ENCODE data around the gene LAMA2. TPM values are rescaled to one million over a fixed set of nuclear protein-coding genes. Genes with fewer than 3 reads are reported as not detected.

The LAMA2 gene
- total RNA-seq, 1 donor from 2014 or later = 18.0 TPM

- H3K36me3 Mint-ChIP-seq (ENCODE audit: unreplicated experiment) = no peaks in the 10 kb centered on the region
- H3K4me1 Mint-ChIP-seq (ENCODE audit: unreplicated experiment) = no peaks in the 10 kb centered on the region
- DNase-seq (ENCODE audit: extremely low spot score, unreplicated experiment) = no peak
- no peaks in the 10 kb centered on the region for H3K27me3 Mint-ChIP-seq (ENCODE audit: unreplicated experiment)
- TF ChIP-seq, protein P1, sequence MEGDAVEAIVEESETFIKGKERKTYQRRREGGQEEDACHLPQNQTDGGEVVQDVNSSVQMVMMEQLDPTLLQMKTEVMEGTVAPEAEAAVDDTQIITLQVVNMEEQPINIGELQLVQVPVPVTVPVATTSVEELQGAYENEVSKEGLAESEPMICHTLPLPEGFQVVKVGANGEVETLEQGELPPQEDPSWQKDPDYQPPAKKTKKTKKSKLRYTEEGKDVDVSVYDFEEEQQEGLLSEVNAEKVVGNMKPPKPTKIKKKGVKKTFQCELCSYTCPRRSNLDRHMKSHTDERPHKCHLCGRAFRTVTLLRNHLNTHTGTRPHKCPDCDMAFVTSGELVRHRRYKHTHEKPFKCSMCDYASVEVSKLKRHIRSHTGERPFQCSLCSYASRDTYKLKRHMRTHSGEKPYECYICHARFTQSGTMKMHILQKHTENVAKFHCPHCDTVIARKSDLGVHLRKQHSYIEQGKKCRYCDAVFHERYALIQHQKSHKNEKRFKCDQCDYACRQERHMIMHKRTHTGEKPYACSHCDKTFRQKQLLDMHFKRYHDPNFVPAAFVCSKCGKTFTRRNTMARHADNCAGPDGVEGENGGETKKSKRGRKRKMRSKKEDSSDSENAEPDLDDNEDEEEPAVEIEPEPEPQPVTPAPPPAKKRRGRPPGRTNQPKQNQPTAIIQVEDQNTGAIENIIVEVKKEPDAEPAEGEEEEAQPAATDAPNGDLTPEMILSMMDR (IDR thresholded peaks at IDR 0.05) = no peak
- no peak overlapping the region for H3K27ac Mint-ChIP-seq (ENCODE audit: unreplicated experiment)
- H3K9me3 Mint-ChIP-seq (ENCODE audit: unreplicated experiment) = no peaks in the 10 kb centered on the region
- no peak overlapping the region for H3K4me3 Mint-ChIP-seq (ENCODE audit: unreplicated experiment)
These were observed 42.8 kb downstream of the LAMA2 start for GRCh38 chr6:128925765-128926164.

DNA sequence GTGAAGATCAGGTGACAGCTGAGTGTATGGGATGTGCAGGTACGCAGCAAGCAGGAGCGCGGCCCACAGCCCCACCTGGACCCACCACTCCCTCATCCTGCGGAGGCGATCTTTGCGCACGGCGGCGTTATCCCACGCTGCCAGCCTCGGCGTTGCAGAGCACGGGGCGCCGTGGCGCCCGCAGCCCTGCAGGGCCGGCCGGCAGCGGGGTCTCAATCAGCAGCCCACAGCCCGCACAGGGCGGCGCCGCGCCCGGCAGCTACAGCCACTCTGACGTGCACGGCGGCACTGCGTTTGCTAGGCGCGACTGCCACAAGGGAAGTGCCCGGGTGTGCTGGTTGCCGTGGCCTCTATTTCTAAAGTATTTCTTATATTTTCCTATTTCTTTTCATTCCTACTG is 46.9 kb downstream of the LAMA2 start:
- no peaks in the 10 kb centered on the region for H3K9me3 Mint-ChIP-seq (ENCODE audit: unreplicated experiment)
- TF ChIP-seq, protein P1 (IDR thresholded peaks at IDR 0.05) = no peak
- no peaks in the 10 kb centered on the region for H3K4me1 Mint-ChIP-seq (ENCODE audit: unreplicated experiment)
- no peaks in the 10 kb centered on the region for H3K36me3 Mint-ChIP-seq (ENCODE audit: unreplicated experiment)
- DNase-seq (ENCODE audit: extremely low spot score, unreplicated experiment) = no peak
- no peaks in the 10 kb centered on the region for H3K27me3 Mint-ChIP-seq (ENCODE audit: unreplicated experiment)
- H3K4me3 Mint-ChIP-seq (ENCODE audit: unreplicated experiment) = no peak overlapping the region
- no peak overlapping the region for H3K27ac Mint-ChIP-seq (ENCODE audit: unreplicated experiment)

- no peaks in the 10 kb centered on the region for H3K4me1 Mint-ChIP-seq (ENCODE audit: unreplicated experiment)
- no peaks in the 10 kb centered on the region for H3K9me3 Mint-ChIP-seq (ENCODE audit: unreplicated experiment)
- no peaks in the 10 kb centered on the region for H3K36me3 Mint-ChIP-seq (ENCODE audit: unreplicated experiment)
- DNase-seq (ENCODE audit: extremely low spot score, unreplicated experiment) = no peak
- no peak overlapping the region for H3K4me3 Mint-ChIP-seq (ENCODE audit: unreplicated experiment)
- TF ChIP-seq, protein P1 (IDR thresholded peaks at IDR 0.05) = no peak
- H3K27me3 Mint-ChIP-seq (ENCODE audit: unreplicated experiment) = no peaks in the 10 kb centered on the region
- H3K27ac Mint-ChIP-seq (ENCODE audit: unreplicated experiment) = no peak overlapping the region
These were observed 47.4 kb downstream of the LAMA2 start for GRCh38 chr6:128930321-128930720.

DNA sequence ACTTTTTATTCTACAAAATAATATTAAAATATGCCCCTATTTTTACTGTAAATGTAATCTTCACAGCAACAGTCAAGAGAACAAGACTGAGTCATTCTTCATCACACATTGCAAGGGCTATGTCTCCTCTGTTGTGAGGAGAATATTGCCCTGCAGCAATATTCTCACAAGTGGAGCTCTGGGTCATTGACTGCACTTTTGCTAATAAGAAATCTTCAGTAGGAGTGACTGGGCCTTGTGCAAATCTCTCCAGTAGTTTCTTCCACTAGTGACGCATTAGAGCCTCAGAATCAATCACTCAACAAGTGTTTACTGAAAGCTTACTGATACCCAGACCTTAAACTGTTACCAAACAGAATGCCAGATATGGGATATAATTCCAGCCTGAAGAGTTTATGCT is 49.1 kb downstream of the LAMA2 start:
- H3K27me3 Mint-ChIP-seq (ENCODE audit: unreplicated experiment) = no peaks in the 10 kb centered on the region
- H3K4me1 Mint-ChIP-seq (ENCODE audit: unreplicated experiment) = no peaks in the 10 kb centered on the region
- DNase-seq (ENCODE audit: extremely low spot score, unreplicated experiment) = no peak
- TF ChIP-seq, protein P1 (IDR thresholded peaks at IDR 0.05) = no peak
- H3K4me3 Mint-ChIP-seq (ENCODE audit: unreplicated experiment) = no peak overlapping the region
- no peaks in the 10 kb centered on the region for H3K9me3 Mint-ChIP-seq (ENCODE audit: unreplicated experiment)
- no peak overlapping the region for H3K27ac Mint-ChIP-seq (ENCODE audit: unreplicated experiment)
- H3K36me3 Mint-ChIP-seq (ENCODE audit: unreplicated experiment) = no peaks in the 10 kb centered on the region

GRCh38 chr6:128950864-128951263 is 67.9 kb downstream of the LAMA2 start:
- Mint-ChIP-seq H3K27me3 (ENCODE audit: unreplicated experiment) (peaks cover 30% of the 10 kb centered on the region), H3K9me3 (ENCODE audit: unreplicated experiment) (no peaks in the 10 kb centered on the region), H3K4me3 (ENCODE audit: unreplicated experiment) (no peak overlapping the region), H3K36me3 (ENCODE audit: unreplicated experiment) (no peaks in the 10 kb centered on the region), H3K27ac (ENCODE audit: unreplicated experiment) (no peak overlapping the region), H3K4me1 (ENCODE audit: unreplicated experiment) (no peaks in the 10 kb centered on the region)
- TF ChIP-seq, protein P1 (IDR thresholded peaks at IDR 0.05) = no peak
- no peak for DNase-seq (ENCODE audit: extremely low spot score, unreplicated experiment)

Data from osteocyte (in vitro differentiated cells).